KOPT-K1 (cell line): Measurements from ENCODE around the gene LRRC15.

ENCODE experiments used
- H3K27ac ChIP-seq: fragments of 200-600 bp; sonication (generic); 2 replicates; pipeline ENCODE4 v1.5.1; 2016; ENCODE audit warnings: antibody characterized with exemption, mild to moderate bottlenecking, low read depth, low read length; ENCODE audit not compliant: poor library complexity, severe bottlenecking
- H3K36me3 ChIP-seq: fragments of 200-600 bp; sonication (generic); 2 replicates; pipeline ENCODE4 v1.5.1; 2017; ENCODE audit warnings: antibody characterized with exemption, mild to moderate bottlenecking, low read length, moderate library complexity; ENCODE audit not compliant: insufficient read depth
- H3K9me3 ChIP-seq: fragments of 200-600 bp; sonication (generic); 2 replicates; pipeline ENCODE4 v1.5.1; 2017; ENCODE audit warnings: antibody characterized with exemption, low read length, mild to moderate bottlenecking; ENCODE audit not compliant: insufficient read depth, poor library complexity, severe bottlenecking

The LRRC15 gene

GRCh38 chr3:194355379-194355778, 14.2 kb downstream of the LRRC15 start:
- no peak overlapping the region for H3K27ac ChIP-seq
- no peaks in the 10 kb centered on the region for H3K9me3 ChIP-seq
- H3K36me3 ChIP-seq = no peaks in the 10 kb centered on the region

GRCh38 chr3:194354315-194354714, 15.2 kb downstream of the LRRC15 start:
- no peak overlapping the region for H3K27ac ChIP-seq
- no peaks in the 10 kb centered on the region for H3K36me3 ChIP-seq
- no peaks in the 10 kb centered on the region for H3K9me3 ChIP-seq

GRCh38 chr3:194352667-194353246, 16.8 kb downstream of the LRRC15 start:
- H3K27ac ChIP-seq = no peak overlapping the region
- H3K36me3 ChIP-seq = no peaks in the 10 kb centered on the region
- H3K9me3 ChIP-seq = no peaks in the 10 kb centered on the region

DNA sequence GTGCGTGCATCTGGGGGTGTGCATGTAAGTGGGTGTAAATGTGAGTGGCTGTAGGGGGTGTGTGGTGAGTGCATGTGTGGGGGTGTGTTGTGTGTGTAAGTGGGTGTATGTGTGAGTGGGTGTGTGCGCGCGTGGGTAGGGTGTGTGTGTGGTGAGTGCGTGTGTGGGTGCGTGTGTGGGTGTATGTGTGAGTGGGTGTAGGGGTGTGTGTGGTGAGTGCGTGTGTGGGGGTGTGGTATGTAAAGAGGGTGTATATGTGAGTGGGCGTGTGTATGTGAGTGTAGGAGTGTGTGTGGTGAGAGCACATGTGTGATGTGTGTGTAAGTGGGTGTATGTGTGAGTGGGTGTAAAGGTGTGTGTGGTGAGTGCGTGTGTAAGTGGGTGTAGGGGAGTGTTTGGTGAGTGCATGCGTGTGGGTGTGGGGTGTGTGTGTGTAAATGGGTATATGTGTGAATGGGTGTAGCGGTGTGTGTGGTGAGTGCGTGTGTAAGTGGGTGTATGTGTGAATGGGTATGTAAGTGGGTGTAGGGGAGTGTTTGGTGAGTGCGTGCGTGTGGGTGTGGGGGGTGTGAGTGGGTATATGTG, 17.5 kb downstream of the LRRC15 start:
- no peaks in the 10 kb centered on the region for H3K9me3 ChIP-seq
- no peaks in the 10 kb centered on the region for H3K36me3 ChIP-seq
- no peak overlapping the region for H3K27ac ChIP-seq

DNA sequence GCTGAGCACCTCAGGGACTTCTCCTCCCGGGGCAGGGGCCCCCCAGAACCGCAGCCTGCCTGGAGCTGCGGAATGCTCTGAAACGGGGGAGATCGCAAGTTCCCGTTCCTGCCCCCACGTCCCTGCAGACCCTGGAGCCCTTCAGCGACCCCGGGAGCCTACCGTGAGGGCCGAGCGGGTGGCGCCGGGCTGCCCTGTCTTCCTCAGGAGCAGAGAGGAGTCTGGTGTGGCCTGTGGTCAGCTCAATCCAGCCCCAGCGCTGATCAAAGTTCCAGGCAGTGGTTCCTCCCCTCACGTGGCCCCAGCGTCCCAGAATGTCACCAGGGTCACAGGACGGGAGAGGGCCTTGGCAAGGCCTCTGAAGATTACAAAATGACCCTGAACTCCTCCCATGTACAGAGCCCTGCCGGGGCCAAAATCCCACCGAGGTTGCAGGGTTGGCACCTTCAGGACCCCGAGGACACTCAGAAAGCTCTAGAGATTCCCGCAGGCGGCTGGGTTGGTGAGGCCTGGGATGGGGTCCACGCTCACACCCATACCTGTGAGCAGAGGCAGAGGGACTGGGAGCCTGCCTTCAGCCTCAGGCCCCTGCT, 18.4 kb downstream of the LRRC15 start, which contains the start of gene CPN2:
TSS of gene CPN2 (minus strand) at position 249 of the 593 bp plus-strand sequence. CDS start 8,626 bp downstream, outside the sequence.
- H3K9me3 ChIP-seq = no peaks in the 10 kb centered on the region
- no peak within 1 kb of the TSS for H3K27ac ChIP-seq
- no peaks in the 10 kb centered on the region for H3K36me3 ChIP-seq

GRCh38 chr3:194350726-194351071, 18.8 kb downstream of the LRRC15 start:
- H3K36me3 ChIP-seq = no peaks in the 10 kb centered on the region
- H3K27ac ChIP-seq = no peak overlapping the region
- no peaks in the 10 kb centered on the region for H3K9me3 ChIP-seq

- Histone ChIP-seq H3K9me3 (no peaks in the 10 kb centered on the region), H3K36me3 (no peaks in the 10 kb centered on the region), H3K27ac (no peak overlapping the region)
Measured at GRCh38 chr3:194348354-194348753, 21.2 kb downstream of the LRRC15 start.

DNA sequence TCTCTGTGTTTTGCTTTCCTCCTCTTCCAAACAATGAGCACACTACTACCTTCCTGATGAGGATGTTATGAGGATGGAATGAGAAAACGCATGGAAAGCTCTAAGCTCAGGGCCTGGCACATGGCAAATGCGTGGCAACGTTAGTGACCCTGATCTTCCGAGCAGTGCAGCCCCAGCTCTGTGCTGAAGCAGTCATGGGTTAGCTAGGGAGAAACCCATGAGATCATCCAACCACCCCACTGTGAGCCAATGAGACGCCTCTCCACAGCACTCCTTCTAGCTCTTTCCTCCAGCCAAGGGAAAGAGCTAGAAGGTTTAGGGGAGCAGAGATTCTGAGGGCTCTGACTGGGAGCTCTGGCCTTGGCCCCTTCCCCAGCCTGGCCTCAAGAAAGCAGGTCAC, 22.9 kb downstream of the LRRC15 start:
- H3K36me3 ChIP-seq = no peaks in the 10 kb centered on the region
- no peaks in the 10 kb centered on the region for H3K9me3 ChIP-seq
- H3K27ac ChIP-seq = no peak overlapping the region

GRCh38 chr3:194346035-194346434, 23.5 kb downstream of the LRRC15 start:
- no peaks in the 10 kb centered on the region for H3K36me3 ChIP-seq
- H3K9me3 ChIP-seq = no peaks in the 10 kb centered on the region
- no peak overlapping the region for H3K27ac ChIP-seq

DNA sequence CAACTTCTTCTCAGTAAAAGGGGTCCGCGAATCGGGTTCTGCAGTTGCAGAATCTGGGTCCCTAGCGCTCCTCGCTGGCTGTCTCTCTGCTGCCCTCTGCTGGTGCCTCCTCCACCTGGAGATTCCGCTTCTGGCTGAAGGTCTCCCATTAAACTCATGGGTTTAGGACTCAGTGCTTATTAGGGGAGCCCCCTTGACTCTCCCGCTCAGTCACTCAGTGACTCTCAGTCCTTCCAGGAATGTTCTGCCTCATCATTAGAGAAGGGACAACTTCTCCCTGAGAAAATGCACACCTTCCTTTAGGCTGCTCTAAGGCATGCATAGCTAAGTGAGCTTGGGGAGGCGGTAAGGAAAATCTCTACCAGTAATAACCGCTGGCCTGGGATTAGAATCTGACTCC, 25.5 kb downstream of the LRRC15 start:
- H3K9me3 ChIP-seq = no peaks in the 10 kb centered on the region
- H3K36me3 ChIP-seq = no peaks in the 10 kb centered on the region
- no peak overlapping the region for H3K27ac ChIP-seq

DNA sequence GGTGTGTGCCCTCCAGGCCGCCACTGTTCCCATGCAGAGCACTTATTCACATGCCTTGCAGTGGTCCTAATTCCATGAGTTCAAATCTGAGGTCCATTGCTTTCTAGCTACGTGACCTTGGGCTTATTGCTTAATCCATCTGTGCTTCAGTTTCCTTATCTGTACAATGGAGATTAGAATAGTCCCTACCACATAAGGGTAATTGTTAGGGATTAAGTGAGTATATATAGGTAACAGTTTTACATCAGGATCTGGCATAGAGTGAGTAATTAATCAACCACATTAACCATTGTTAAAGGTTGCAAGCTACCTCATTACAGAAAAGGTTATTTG, 26.0 kb downstream of the LRRC15 start:
- no peaks in the 10 kb centered on the region for H3K36me3 ChIP-seq
- no peak overlapping the region for H3K27ac ChIP-seq
- no peaks in the 10 kb centered on the region for H3K9me3 ChIP-seq

- H3K27ac ChIP-seq = no peak overlapping the region
Measured at GRCh38 chr3:194342861-194343560, 26.5 kb downstream of the LRRC15 start.

DNA sequence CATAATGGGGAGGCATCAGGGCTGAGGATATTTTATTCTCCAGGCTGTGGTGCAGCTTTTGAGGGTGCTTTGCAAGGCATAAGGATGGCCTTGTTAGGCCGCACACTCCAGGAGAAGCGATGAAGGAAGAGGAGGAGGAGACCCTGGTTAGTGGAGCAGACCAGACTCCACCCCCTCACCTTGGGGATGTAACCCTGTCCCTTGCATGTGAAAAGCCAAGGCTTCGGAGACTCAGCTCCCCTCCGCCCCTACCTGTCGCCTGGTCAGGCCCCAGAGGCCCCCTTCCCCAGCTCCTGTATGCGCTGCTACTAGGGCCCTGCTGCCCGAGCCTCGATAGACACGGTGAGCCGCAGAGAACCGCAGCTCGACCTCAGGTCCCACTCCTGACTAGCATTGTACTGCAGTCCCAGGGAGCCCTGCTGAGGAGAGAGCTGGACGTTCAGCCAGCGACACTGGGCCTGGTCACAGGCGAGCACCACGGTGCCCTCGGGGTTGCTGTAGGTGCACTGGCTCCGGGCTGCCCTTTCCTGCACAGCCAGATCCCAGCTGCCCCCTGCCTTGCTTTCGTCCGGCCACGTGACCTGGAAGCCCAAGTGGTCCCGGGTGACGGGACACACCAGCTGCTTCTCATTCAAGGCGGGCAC, 28.7 kb downstream of the LRRC15 start:
- Histone ChIP-seq H3K9me3 (no peaks in the 10 kb centered on the region), H3K36me3 (no peaks in the 10 kb centered on the region), H3K27ac (no peak overlapping the region)

More at GRCh38 chr3:194342861-194343560, 26.5 kb downstream of the LRRC15 start:
- no peaks in the 10 kb centered on the region for H3K9me3 ChIP-seq
- H3K36me3 ChIP-seq = no peaks in the 10 kb centered on the region

DNA sequence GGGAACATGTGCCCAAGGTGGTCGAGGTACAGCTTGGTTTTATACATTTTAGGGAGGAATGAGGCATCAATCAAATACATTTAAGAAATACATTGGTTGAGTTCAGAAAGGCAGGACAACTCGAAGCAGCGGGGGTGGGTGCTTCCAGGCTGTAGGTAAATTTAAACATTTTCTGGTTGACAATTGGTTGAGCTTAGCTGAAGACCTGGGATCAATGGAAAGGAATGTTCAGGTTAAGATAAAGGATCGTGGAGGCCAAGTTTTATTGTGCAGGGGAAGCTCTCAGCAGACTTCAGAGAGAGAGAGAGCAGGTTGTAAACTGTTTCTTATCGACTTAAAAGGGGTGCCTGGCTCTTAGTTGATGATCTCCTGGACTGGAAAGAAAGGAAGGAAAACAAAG, 29.7 kb downstream of the LRRC15 start:
- Histone ChIP-seq H3K36me3 (no peaks in the 10 kb centered on the region), H3K27ac (no peak overlapping the region), H3K9me3 (no peaks in the 10 kb centered on the region)

DNA sequence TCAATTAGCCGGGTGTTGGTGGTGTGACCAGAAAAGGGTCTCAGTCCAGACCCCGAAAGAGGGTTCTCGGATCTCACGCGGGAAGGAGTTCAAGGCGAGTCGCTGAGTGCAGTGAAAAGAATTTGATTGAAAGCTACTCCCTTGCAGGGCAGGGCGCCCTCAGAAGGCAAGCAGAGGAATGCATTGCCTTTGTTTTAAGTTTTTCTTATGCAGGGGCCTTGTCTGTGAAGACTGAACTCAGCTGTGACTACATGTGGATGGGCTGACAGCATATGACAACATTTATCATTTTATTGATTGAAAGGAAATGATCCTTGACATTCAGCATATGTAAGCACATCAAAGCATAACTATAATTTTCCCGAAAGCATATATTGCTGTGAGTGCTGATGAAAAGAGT, 30.2 kb downstream of the LRRC15 start:
- no peaks in the 10 kb centered on the region for H3K36me3 ChIP-seq
- H3K9me3 ChIP-seq = no peaks in the 10 kb centered on the region
- H3K27ac ChIP-seq = no peak overlapping the region
